ENCODE results near the gene AIFM2.

Gene AIFM2

GRCh38 chr10:70144372-70145110 lies 11.9 kb upstream of the AIFM2 start:
- peak overlapping the region; percentile 95 for H3K4me3 ChIP-seq (ENCODE audit: low read length)
- H3K4me1 ChIP-seq (ENCODE audit: control insufficient read depth, insufficient read depth, low read length): peaks cover 9% of the 10 kb centered on the region
- H3K27ac ChIP-seq (ENCODE audit: low read depth, low read length): no peak overlapping the region
- H3K36me3 ChIP-seq (ENCODE audit: control insufficient read depth, insufficient read depth, low read length): peaks cover 3% of the 10 kb centered on the region
- no peaks in the 10 kb centered on the region for H3K27me3 ChIP-seq (ENCODE audit: control insufficient read depth, insufficient read depth, low read length)
- H3K9ac ChIP-seq (ENCODE audit: low read length): no peak overlapping the region

GRCh38 chr10:70142555-70142954 lies 9.9 kb upstream of the AIFM2 start:
- no peaks in the 10 kb centered on the region for H3K27me3 ChIP-seq (ENCODE audit: control insufficient read depth, insufficient read depth, low read length)
- no peaks in the 10 kb centered on the region for H3K36me3 ChIP-seq (ENCODE audit: control insufficient read depth, insufficient read depth, low read length)
- H3K9ac ChIP-seq (ENCODE audit: low read length): no peak overlapping the region
- peaks cover 9% of the 10 kb centered on the region for H3K4me1 ChIP-seq (ENCODE audit: control insufficient read depth, insufficient read depth, low read length)
- H3K27ac ChIP-seq (ENCODE audit: low read depth, low read length): no peak overlapping the region
- H3K4me3 ChIP-seq (ENCODE audit: low read length): no peak overlapping the region

- H3K27me3 ChIP-seq (ENCODE audit: control insufficient read depth, insufficient read depth, low read length): no peaks in the 10 kb centered on the region
- H3K9ac ChIP-seq (ENCODE audit: low read length): no peak overlapping the region
- H3K4me1 ChIP-seq (ENCODE audit: control insufficient read depth, insufficient read depth, low read length): peaks cover 8% of the 10 kb centered on the region
- no peak overlapping the region for H3K4me3 ChIP-seq (ENCODE audit: low read length)
- H3K36me3 ChIP-seq (ENCODE audit: control insufficient read depth, insufficient read depth, low read length): no peaks in the 10 kb centered on the region
- H3K27ac ChIP-seq (ENCODE audit: low read depth, low read length): no peak overlapping the region
Observed at GRCh38 chr10:70140297-70140696, 7.7 kb upstream of the AIFM2 start.

DNA sequence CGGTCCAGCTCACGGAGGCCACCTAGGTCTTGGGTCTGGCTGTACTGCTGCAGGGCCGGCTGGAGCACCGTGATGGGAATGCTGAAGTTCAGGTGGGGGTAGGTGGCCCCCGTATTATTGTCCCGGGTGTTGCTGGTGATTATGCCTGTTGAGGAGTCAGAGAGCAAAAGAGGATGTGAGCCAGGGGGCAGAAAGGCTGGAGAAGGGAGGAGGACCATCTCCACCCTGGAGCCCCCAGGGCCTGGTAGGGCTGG lies 7.3 kb upstream of the AIFM2 start:
- H3K27me3 ChIP-seq (ENCODE audit: control insufficient read depth, insufficient read depth, low read length): no peaks in the 10 kb centered on the region
- no peak overlapping the region for H3K9ac ChIP-seq (ENCODE audit: low read length)
- H3K27ac ChIP-seq (ENCODE audit: low read depth, low read length): no peak overlapping the region
- H3K4me3 ChIP-seq (ENCODE audit: low read length): no peak overlapping the region
- H3K36me3 ChIP-seq (ENCODE audit: control insufficient read depth, insufficient read depth, low read length): no peaks in the 10 kb centered on the region
- H3K4me1 ChIP-seq (ENCODE audit: control insufficient read depth, insufficient read depth, low read length): peaks cover 5% of the 10 kb centered on the region

- Histone ChIP-seq H3K9ac (ENCODE audit: low read length) (no peak overlapping the region), H3K27me3 (ENCODE audit: control insufficient read depth, insufficient read depth, low read length) (no peaks in the 10 kb centered on the region), H3K36me3 (ENCODE audit: control insufficient read depth, insufficient read depth, low read length) (no peaks in the 10 kb centered on the region), H3K27ac (ENCODE audit: low read depth, low read length) (no peak overlapping the region), H3K4me3 (ENCODE audit: low read length) (no peak overlapping the region), H3K4me1 (ENCODE audit: control insufficient read depth, insufficient read depth, low read length) (no peaks in the 10 kb centered on the region)
Observed at GRCh38 chr10:70139151-70139996, 6.7 kb upstream of the AIFM2 start.

GRCh38 chr10:70137927-70138883 lies 5.6 kb upstream of the AIFM2 start:
- no peaks in the 10 kb centered on the region for H3K4me1 ChIP-seq (ENCODE audit: control insufficient read depth, insufficient read depth, low read length)
- no peak overlapping the region for H3K27ac ChIP-seq (ENCODE audit: low read depth, low read length)
- no peak overlapping the region for H3K4me3 ChIP-seq (ENCODE audit: low read length)
- H3K27me3 ChIP-seq (ENCODE audit: control insufficient read depth, insufficient read depth, low read length): no peaks in the 10 kb centered on the region
- H3K36me3 ChIP-seq (ENCODE audit: control insufficient read depth, insufficient read depth, low read length): no peaks in the 10 kb centered on the region
- no peak overlapping the region for H3K9ac ChIP-seq (ENCODE audit: low read length)

- Histone ChIP-seq H3K4me3 (ENCODE audit: low read length) (no peak overlapping the region), H3K27ac (ENCODE audit: low read depth, low read length) (no peak overlapping the region), H3K9ac (ENCODE audit: low read length) (no peak overlapping the region), H3K36me3 (ENCODE audit: control insufficient read depth, insufficient read depth, low read length) (no peaks in the 10 kb centered on the region), H3K27me3 (ENCODE audit: control insufficient read depth, insufficient read depth, low read length) (no peaks in the 10 kb centered on the region), H3K4me1 (ENCODE audit: control insufficient read depth, insufficient read depth, low read length) (no peaks in the 10 kb centered on the region)
Observed at GRCh38 chr10:70137135-70137534, 4.5 kb upstream of the AIFM2 start.

DNA sequence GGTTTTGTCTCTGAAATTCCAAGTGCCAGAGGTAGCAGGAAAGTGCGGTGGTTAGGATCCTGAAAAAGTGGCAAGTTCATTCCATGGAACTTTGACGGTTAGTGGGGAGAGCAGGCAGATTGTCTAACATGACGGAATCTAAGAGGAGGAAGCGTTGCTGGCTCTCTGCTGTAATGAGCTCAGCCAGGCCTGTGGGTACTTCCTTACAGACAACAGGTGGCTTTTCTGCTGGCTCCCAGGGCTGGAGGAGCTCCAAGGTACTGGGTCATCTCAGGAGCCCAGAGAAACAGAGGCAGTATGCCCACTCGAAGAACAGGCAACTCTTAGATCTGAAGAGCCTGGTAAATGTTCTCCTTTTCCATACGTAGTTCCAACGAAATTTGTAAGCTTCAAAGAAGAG lies 3.1 kb upstream of the AIFM2 start:
- Histone ChIP-seq H3K4me3 (ENCODE audit: low read length) (no peak overlapping the region), H3K4me1 (ENCODE audit: control insufficient read depth, insufficient read depth, low read length) (peaks cover 3% of the 10 kb centered on the region), H3K36me3 (ENCODE audit: control insufficient read depth, insufficient read depth, low read length) (no peaks in the 10 kb centered on the region), H3K27me3 (ENCODE audit: control insufficient read depth, insufficient read depth, low read length) (no peaks in the 10 kb centered on the region), H3K9ac (ENCODE audit: low read length) (no peak overlapping the region), H3K27ac (ENCODE audit: low read depth, low read length) (no peak overlapping the region)

DNA sequence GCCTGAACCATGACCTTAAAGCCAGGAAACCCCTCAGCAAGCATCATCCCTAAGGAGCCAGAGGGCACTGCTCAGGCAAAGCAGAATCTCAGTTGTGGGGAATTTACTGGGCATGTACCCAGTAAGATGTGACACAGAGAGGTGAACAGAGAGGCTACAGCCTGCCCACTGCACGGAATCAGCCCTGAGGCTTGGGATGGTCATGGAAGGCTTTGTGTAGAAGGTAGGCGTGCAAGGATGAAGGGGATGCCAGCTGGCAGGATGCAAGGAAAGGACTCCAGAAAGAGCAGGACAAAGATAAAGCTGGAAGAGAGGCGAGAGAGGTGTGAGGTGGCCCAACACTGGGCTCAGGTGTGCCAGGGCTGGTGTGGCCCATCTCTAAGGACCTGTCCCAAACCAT lies 2.4 kb upstream of the AIFM2 start:
- H3K9ac ChIP-seq (ENCODE audit: low read length): no peak overlapping the region
- peaks cover 3% of the 10 kb centered on the region for H3K4me1 ChIP-seq (ENCODE audit: control insufficient read depth, insufficient read depth, low read length)
- H3K27ac ChIP-seq (ENCODE audit: low read depth, low read length): no peak overlapping the region
- H3K27me3 ChIP-seq (ENCODE audit: control insufficient read depth, insufficient read depth, low read length): no peaks in the 10 kb centered on the region
- H3K4me3 ChIP-seq (ENCODE audit: low read length): no peak overlapping the region
- H3K36me3 ChIP-seq (ENCODE audit: control insufficient read depth, insufficient read depth, low read length): no peaks in the 10 kb centered on the region

DNA sequence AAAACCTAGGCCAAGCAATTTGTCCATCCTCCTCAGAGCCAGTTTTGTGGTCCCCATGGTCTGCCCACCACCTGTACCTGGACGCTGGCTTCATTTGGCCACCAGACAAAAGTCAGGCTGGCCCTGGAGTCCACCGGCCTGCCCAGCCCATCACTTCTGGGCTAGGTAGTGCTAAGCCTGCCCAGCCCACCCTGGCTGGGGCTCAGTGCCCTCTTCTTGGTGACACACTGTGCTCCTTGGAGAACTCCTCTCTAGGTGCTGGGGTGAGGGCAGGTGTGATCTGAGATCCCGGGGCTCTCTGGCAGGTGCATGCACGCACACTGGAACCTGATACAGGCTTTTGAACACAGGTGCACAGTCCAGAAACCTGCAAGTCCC lies 1.1 kb downstream of the AIFM2 start:
- Histone ChIP-seq H3K4me1 (ENCODE audit: control insufficient read depth, insufficient read depth, low read length) (peaks cover 3% of the 10 kb centered on the region), H3K9ac (ENCODE audit: low read length) (peak overlapping the region; percentile 28), H3K27ac (ENCODE audit: low read depth, low read length) (no peak overlapping the region), H3K4me3 (ENCODE audit: low read length) (peak overlapping the region; percentile 81), H3K36me3 (ENCODE audit: control insufficient read depth, insufficient read depth, low read length) (no peaks in the 10 kb centered on the region), H3K27me3 (ENCODE audit: control insufficient read depth, insufficient read depth, low read length) (no peaks in the 10 kb centered on the region)

GRCh38 chr10:70130878-70131559 lies 1.6 kb downstream of the AIFM2 start:
- Histone ChIP-seq H3K27me3 (ENCODE audit: control insufficient read depth, insufficient read depth, low read length) (no peaks in the 10 kb centered on the region), H3K27ac (ENCODE audit: low read depth, low read length) (no peak overlapping the region), H3K36me3 (ENCODE audit: control insufficient read depth, insufficient read depth, low read length) (no peaks in the 10 kb centered on the region), H3K4me1 (ENCODE audit: control insufficient read depth, insufficient read depth, low read length) (peaks cover 3% of the 10 kb centered on the region), H3K9ac (ENCODE audit: low read length) (no peak overlapping the region), H3K4me3 (ENCODE audit: low read length) (peak overlapping the region; percentile 81)
